Embryonic facial prominence (tissue), 1 donor: Measurements from ENCODE around the gene KCNQ2.
A peak's percentile ranks its signal among the peaks of the same experiment; 100 is the strongest.

ENCODE experiments used
- DNase-seq: peaks from one replicate; pipeline ENCODE4 v3.0.0-alpha.2; 2016; ENCODE audit errors: extremely low spot score

Gene KCNQ2

GRCh38 chr20:63434599-63435378 is 37.7 kb downstream of the KCNQ2 start:
- peak; percentile 85 for DNase-seq

- DNase-seq: no peak
These were observed 38.5 kb downstream of the KCNQ2 start for GRCh38 chr20:63433756-63434531.

GRCh38 chr20:63433351-63433750 is 39.1 kb downstream of the KCNQ2 start:
- DNase-seq: no peak

- no peak for DNase-seq
These were observed 39.7 kb downstream of the KCNQ2 start for GRCh38 chr20:63432577-63433325.

GRCh38 chr20:63431944-63432343 is 40.5 kb downstream of the KCNQ2 start:
- no peak for DNase-seq

- DNase-seq: no peak
These were observed 41.6 kb downstream of the KCNQ2 start for GRCh38 chr20:63430891-63431290.

GRCh38 chr20:63429992-63430391 is 42.5 kb downstream of the KCNQ2 start:
- no peak for DNase-seq

GRCh38 chr20:63428906-63429575 is 43.4 kb downstream of the KCNQ2 start:
- no peak for DNase-seq

- no peak for DNase-seq
These were observed 44.6 kb downstream of the KCNQ2 start for GRCh38 chr20:63427724-63428330.

GRCh38 chr20:63427206-63427605 is 45.2 kb downstream of the KCNQ2 start:
- no peak for DNase-seq

GRCh38 chr20:63425846-63426485 is 46.5 kb downstream of the KCNQ2 start:
- DNase-seq: no peak

- DNase-seq: no peak
These were observed 47.8 kb downstream of the KCNQ2 start for GRCh38 chr20:63424613-63425012.

GRCh38 chr20:63423751-63424150 is 48.7 kb downstream of the KCNQ2 start:
- DNase-seq: no peak

GRCh38 chr20:63422653-63423052 is 49.8 kb downstream of the KCNQ2 start:
- DNase-seq: no peak

- DNase-seq: no peak
These were observed 50.5 kb downstream of the KCNQ2 start for GRCh38 chr20:63421913-63422312.

- no peak for DNase-seq
These were observed 51.3 kb downstream of the KCNQ2 start for GRCh38 chr20:63421094-63421692.

- no peak for DNase-seq
These were observed 51.9 kb downstream of the KCNQ2 start for GRCh38 chr20:63420359-63421093.

- DNase-seq: no peak
These were observed 53.2 kb downstream of the KCNQ2 start for GRCh38 chr20:63419299-63419698.

GRCh38 chr20:63418617-63419016 is 53.8 kb downstream of the KCNQ2 start:
- DNase-seq: no peak

- no peak for DNase-seq
These were observed 54.7 kb downstream of the KCNQ2 start for GRCh38 chr20:63417738-63418120.
